ENCODE results near the gene CENPV.

Gene CENPV

DNA sequence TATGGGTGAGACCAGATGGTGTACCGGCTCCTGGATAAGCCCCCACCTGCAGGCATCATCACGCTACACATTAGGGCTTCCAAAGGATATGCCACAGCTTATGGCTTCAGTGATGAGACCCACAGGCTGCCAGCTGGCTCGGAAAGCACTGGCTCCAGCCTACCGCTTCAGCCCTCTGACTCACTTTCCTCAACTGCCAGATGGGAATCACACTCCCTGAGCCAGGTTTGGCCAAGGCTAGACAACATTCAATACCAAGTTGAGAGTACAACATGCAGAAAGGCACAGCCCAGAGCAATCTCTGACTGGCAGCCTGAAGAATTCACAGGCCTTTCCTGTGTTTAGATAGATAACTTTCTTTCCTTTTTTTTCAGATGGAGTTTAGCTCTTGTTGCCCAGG lies 10.3 kb downstream of the CENPV start:
- peaks cover 55% of the 10 kb centered on the region for H3K36me3 ChIP-seq (ENCODE audit: insufficient read depth, low read length)
- H2AFZ ChIP-seq (ENCODE audit: low read length), result no peak overlapping the region
- H4K20me1 ChIP-seq (ENCODE audit: insufficient read depth, low read length), result no peaks in the 10 kb centered on the region
- no peaks in the 10 kb centered on the region for H3K27me3 ChIP-seq (ENCODE audit: insufficient read depth, low read length)
- peaks cover 4% of the 10 kb centered on the region; the same call in 1 of the 2 replicates for H3F3A ChIP-seq (ENCODE audit: insufficient read depth, low read length)
- no peaks in the 10 kb centered on the region for H3K9me3 ChIP-seq (ENCODE audit: low read length)
- TF ChIP-seq EZH2 (IDR thresholded peaks at IDR 0.05; ENCODE audit: borderline replicate concordance, low read length), result no peak
- TF ChIP-seq, protein P1, sequence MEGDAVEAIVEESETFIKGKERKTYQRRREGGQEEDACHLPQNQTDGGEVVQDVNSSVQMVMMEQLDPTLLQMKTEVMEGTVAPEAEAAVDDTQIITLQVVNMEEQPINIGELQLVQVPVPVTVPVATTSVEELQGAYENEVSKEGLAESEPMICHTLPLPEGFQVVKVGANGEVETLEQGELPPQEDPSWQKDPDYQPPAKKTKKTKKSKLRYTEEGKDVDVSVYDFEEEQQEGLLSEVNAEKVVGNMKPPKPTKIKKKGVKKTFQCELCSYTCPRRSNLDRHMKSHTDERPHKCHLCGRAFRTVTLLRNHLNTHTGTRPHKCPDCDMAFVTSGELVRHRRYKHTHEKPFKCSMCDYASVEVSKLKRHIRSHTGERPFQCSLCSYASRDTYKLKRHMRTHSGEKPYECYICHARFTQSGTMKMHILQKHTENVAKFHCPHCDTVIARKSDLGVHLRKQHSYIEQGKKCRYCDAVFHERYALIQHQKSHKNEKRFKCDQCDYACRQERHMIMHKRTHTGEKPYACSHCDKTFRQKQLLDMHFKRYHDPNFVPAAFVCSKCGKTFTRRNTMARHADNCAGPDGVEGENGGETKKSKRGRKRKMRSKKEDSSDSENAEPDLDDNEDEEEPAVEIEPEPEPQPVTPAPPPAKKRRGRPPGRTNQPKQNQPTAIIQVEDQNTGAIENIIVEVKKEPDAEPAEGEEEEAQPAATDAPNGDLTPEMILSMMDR (IDR thresholded peaks at IDR 0.05; ENCODE audit: low read length), result no peak
- no peaks in the 10 kb centered on the region for H3K79me2 ChIP-seq (ENCODE audit: insufficient read depth, low read length)
- H3K4me2 ChIP-seq (ENCODE audit: low read length), result no peak overlapping the region
- no peak overlapping the region for H3K4me3 ChIP-seq (ENCODE audit: low read depth, low read length, poor library complexity, severe bottlenecking)
- no peaks in the 10 kb centered on the region for H3K9me2 ChIP-seq (ENCODE audit: low read depth, low read length)
- no peaks in the 10 kb centered on the region for H3K4me1 ChIP-seq (ENCODE audit: insufficient read depth, low read length, severe bottlenecking)
- H3K9ac ChIP-seq (ENCODE audit: low read length), result no peak overlapping the region
- no peak overlapping the region for H3K27ac ChIP-seq (ENCODE audit: low read depth, low read length, poor library complexity, severe bottlenecking)

DNA sequence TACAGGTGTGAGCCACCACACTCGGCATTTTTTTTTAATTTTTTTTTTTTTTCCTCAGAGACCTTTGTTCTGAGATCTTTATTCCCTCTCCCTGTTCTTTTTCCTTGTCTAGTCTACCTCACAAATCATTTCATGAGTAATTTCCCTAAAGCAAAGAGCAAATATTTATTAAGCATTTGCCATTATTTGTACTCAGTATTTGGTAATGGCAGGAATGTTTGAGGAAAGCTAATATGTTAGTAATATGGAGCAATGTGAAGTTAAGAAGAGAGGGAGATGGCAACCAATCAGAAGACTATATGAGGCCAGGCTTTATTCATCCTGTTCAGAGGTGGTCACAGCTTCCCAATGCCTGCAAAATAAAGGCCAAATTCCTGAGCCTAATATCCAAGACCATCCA lies 13.3 kb downstream of the CENPV start:
- TF ChIP-seq, protein P1 (IDR thresholded peaks at IDR 0.05; ENCODE audit: low read length), result no peak
- Histone ChIP-seq H3K79me2 (ENCODE audit: insufficient read depth, low read length) (no peaks in the 10 kb centered on the region), H3K4me1 (ENCODE audit: insufficient read depth, low read length, severe bottlenecking) (no peaks in the 10 kb centered on the region), H3K4me2 (ENCODE audit: low read length) (no peak overlapping the region), H3K27ac (ENCODE audit: low read depth, low read length, poor library complexity, severe bottlenecking) (no peak overlapping the region), H3K9ac (ENCODE audit: low read length) (no peak overlapping the region), H3K27me3 (ENCODE audit: insufficient read depth, low read length) (no peaks in the 10 kb centered on the region), H3K9me3 (ENCODE audit: low read length) (no peaks in the 10 kb centered on the region), H4K20me1 (ENCODE audit: insufficient read depth, low read length) (no peaks in the 10 kb centered on the region), H2AFZ (ENCODE audit: low read length) (no peak overlapping the region), H3K4me3 (ENCODE audit: low read depth, low read length, poor library complexity, severe bottlenecking) (no peak overlapping the region), H3K9me2 (ENCODE audit: low read depth, low read length) (no peaks in the 10 kb centered on the region), H3K36me3 (ENCODE audit: insufficient read depth, low read length) (peaks cover 26% of the 10 kb centered on the region), H3F3A (ENCODE audit: insufficient read depth, low read length) (peaks cover 4% of the 10 kb centered on the region; the same call in 1 of the 2 replicates)

DNA sequence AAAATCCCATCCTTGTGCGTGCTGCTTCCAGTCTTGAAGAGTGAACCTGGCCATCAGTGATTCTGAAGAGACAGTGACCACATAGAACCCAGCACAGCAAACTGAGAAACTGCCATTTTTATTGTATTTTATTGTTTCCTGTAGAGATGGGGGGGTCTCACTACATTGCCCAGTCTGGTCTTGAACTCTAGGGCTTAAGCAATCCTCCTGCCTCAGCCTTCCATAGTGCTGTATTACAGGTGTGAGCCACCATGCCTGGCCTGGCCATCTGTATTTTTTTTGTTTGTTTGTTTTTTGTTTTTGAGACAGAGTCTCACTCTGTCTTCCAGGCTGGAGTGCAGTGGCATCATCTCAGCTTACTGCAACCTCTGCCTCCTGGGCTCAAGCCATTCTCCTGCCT lies 13.9 kb downstream of the CENPV start:
- H3K27me3 ChIP-seq (ENCODE audit: insufficient read depth, low read length), result no peaks in the 10 kb centered on the region
- no peaks in the 10 kb centered on the region for H3K9me2 ChIP-seq (ENCODE audit: low read depth, low read length)
- no peaks in the 10 kb centered on the region for H3K79me2 ChIP-seq (ENCODE audit: insufficient read depth, low read length)
- H4K20me1 ChIP-seq (ENCODE audit: insufficient read depth, low read length), result no peaks in the 10 kb centered on the region
- peaks cover 4% of the 10 kb centered on the region; the same call in 1 of the 2 replicates for H3F3A ChIP-seq (ENCODE audit: insufficient read depth, low read length)
- no peaks in the 10 kb centered on the region for H3K9me3 ChIP-seq (ENCODE audit: low read length)
- no peak overlapping the region for H3K4me3 ChIP-seq (ENCODE audit: low read depth, low read length, poor library complexity, severe bottlenecking)
- H2AFZ ChIP-seq (ENCODE audit: low read length), result no peak overlapping the region
- peaks cover 25% of the 10 kb centered on the region for H3K36me3 ChIP-seq (ENCODE audit: insufficient read depth, low read length)
- H3K4me2 ChIP-seq (ENCODE audit: low read length), result no peak overlapping the region
- H3K4me1 ChIP-seq (ENCODE audit: insufficient read depth, low read length, severe bottlenecking), result no peaks in the 10 kb centered on the region
- TF ChIP-seq EZH2 (IDR thresholded peaks at IDR 0.05; ENCODE audit: borderline replicate concordance, low read length), result no peak
- TF ChIP-seq, protein P1 (IDR thresholded peaks at IDR 0.05; ENCODE audit: low read length), result no peak
- no peak overlapping the region for H3K27ac ChIP-seq (ENCODE audit: low read depth, low read length, poor library complexity, severe bottlenecking)
- no peak overlapping the region for H3K9ac ChIP-seq (ENCODE audit: low read length)
